Caco-2 (cell line): ENCODE results near the gene KRT9. TPM values are rescaled to one million over a fixed set of nuclear protein-coding genes. Genes with fewer than 3 reads are reported as not detected.
"Not testable (repeated sequence)": the region's sequence is repeated elsewhere in the genome, so short reads cannot be mapped to it uniquely, and the experiment has no call there.

Experiments used
- BruUV-seq: library from RNA; stranded (reverse); fragments of 400-500 nt; replicated peaks from 2 replicates; lab custom pipeline; 2021; lab: Mats Ljungman, UMichigan
- CTCF ChIA-PET: fragments of 300-600 bp; sonication (Branson Sonifier 250); formaldehyde crosslinking; loops from one replicate; lab custom pipeline; 2022; ENCODE audit warnings: antibody characterized with exemption; lab: Charles Lee
- POLR2A ChIA-PET: fragments of 300-600 bp; sonication (Branson Sonifier 250); formaldehyde crosslinking; loops from one replicate; lab custom pipeline; 2022; ENCODE audit warnings: antibody characterized with exemption; lab: Charles Lee
- DNase-seq, 2 experiments: peaks; one replicate each; pipeline versions ENCODE4 v3.0.0 to v3.0.0-alpha.2; 2020 to 2022
- H3K27me3 ChIP-seq: replicated peaks from 2 replicates; pipeline ENCODE4 v1.6.0; 2011; ENCODE audit warnings: low read length; ENCODE audit not compliant: control insufficient read depth, insufficient read depth
- H3K36me3 ChIP-seq: 2 replicates; pipeline ENCODE4 v1.5.1; 2011; ENCODE audit warnings: low read length; ENCODE audit not compliant: control insufficient read depth, insufficient read depth
- H3K4me1 ChIP-seq: fragments of 250-450 bp; sonication (Bioruptor Pico); 2 replicates; pipeline ENCODE4 v1.5.1; 2020; ENCODE audit warnings: mild to moderate bottlenecking
- H3K4me3 ChIP-seq: 2 replicates; pipeline ENCODE4 v1.5.1; 2011; ENCODE audit warnings: low read depth, mild to moderate bottlenecking, control low read depth, low read length
- H3K9me3 ChIP-seq: fragments of 250-450 bp; sonication (Bioruptor Pico); 2 replicates; pipeline ENCODE4 v1.5.1; 2020; ENCODE audit warnings: mild to moderate bottlenecking, moderate library complexity
- H3K27ac Mint-ChIP-seq: one replicate; pipeline ENCODE4 v1.8.0; 2022; ENCODE audit warnings: mixed read lengths; ENCODE audit not compliant: unreplicated experiment
- H3K27me3 Mint-ChIP-seq: one replicate; pipeline ENCODE4 v1.8.0; 2022; ENCODE audit warnings: mixed read lengths; ENCODE audit not compliant: insufficient read depth, unreplicated experiment
- H3K36me3 Mint-ChIP-seq: one replicate; pipeline ENCODE4 v1.8.0; 2022; ENCODE audit warnings: mild to moderate bottlenecking, mixed read lengths; ENCODE audit not compliant: insufficient read depth, unreplicated experiment
- H3K4me1 Mint-ChIP-seq: one replicate; pipeline ENCODE4 v1.8.0; 2022; ENCODE audit warnings: low read depth, mixed read lengths; ENCODE audit not compliant: unreplicated experiment
- H3K4me3 Mint-ChIP-seq: one replicate; pipeline ENCODE4 v1.8.0; 2022; ENCODE audit warnings: mild to moderate bottlenecking, moderate library complexity, mixed read lengths; ENCODE audit not compliant: unreplicated experiment
- H3K9me3 Mint-ChIP-seq: one replicate; pipeline ENCODE4 v1.8.0; 2022; ENCODE audit warnings: mixed read lengths; ENCODE audit not compliant: unreplicated experiment
- intact Hi-C: fragments of 100-400 bp; cut with micrococcal nuclease; formaldehyde crosslinking; loops from one replicate; pipeline ENCODE4 v1.10.0; 2022; ENCODE audit not compliant: unreplicated experiment
- total RNA-seq: library from RNA; stranded (reverse); gene quantifications from 2 replicates; pipeline ENCODE4 v1.2.3, GENCODE V29; 2022
- TF ChIP-seq, protein P1 (sequence below), 2 experiments: fragments of 200-600 bp in 1 of 2; IDR thresholded peaks; 1 replicate in 1 of 2; 2 replicates in 1 of 2; pipeline versions ENCODE4 v1.5.1 to v1.8.0; 2011 to 2022; ENCODE audit warnings: antibody characterized with exemption in 1 of 2, control low read depth in 1 of 2, inconsistent platforms in 1 of 2, low read depth in 1 of 2, low read length in 1 of 2, mild to moderate bottlenecking in 1 of 2, moderate library complexity in 1 of 2; ENCODE audit not compliant: insufficient read depth in 1 of 2, severe bottlenecking in 1 of 2, unreplicated experiment in 1 of 2

The KRT9 gene
- total RNA-seq, 1 experiment from 2014 or later: not detected

DNA sequence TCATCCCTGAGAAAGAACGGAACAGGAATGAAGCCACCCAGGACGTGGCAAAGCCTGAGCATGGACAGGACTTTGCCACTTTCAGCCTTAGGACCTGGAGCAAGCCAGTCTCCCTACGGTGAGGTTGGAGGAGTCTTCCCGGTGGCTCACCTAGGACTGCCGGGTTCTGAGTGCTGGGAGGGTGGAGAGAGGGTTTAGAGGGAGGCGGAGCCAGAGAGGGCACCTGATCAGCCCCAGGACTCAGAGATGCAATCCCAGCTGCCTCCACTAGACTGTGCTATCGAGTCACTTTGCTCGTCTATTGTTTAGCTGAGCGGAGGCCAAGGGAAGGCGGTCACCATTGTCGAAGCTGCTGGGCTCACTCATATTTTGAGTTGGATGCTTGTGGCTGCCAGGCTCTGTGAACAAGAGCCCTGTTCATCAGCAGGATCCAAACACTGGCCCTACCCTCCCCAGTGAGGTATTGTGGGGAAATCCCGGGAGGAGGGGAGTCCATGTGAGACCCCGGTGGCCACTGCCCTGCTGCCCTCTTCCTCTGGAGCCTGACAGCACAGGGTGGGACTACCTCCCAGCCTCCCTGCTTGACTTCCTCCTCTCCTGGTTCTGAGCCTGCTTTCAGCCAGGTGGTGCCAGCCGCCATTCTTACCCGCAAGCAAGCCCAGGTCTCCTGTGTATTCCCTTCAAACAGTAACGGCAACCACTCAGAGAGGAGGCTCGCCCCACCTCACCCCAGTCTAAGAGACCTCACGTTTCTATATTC, 7.8 kb upstream of the KRT9 start:
- DNase-seq: peak; percentile 79 to 82
- Histone ChIP-seq H3K4me1 (peaks cover 4% of the 10 kb centered on the region; the same call in 1 of the 2 replicates), H3K9me3 (no peaks in the 10 kb centered on the region), H3K27me3 (peaks cover 2% of the 10 kb centered on the region; the same call in 1 of the 2 replicates), H3K36me3 (no peaks in the 10 kb centered on the region), H3K4me3 (no peak overlapping the region)
- TF ChIP-seq, protein P1, sequence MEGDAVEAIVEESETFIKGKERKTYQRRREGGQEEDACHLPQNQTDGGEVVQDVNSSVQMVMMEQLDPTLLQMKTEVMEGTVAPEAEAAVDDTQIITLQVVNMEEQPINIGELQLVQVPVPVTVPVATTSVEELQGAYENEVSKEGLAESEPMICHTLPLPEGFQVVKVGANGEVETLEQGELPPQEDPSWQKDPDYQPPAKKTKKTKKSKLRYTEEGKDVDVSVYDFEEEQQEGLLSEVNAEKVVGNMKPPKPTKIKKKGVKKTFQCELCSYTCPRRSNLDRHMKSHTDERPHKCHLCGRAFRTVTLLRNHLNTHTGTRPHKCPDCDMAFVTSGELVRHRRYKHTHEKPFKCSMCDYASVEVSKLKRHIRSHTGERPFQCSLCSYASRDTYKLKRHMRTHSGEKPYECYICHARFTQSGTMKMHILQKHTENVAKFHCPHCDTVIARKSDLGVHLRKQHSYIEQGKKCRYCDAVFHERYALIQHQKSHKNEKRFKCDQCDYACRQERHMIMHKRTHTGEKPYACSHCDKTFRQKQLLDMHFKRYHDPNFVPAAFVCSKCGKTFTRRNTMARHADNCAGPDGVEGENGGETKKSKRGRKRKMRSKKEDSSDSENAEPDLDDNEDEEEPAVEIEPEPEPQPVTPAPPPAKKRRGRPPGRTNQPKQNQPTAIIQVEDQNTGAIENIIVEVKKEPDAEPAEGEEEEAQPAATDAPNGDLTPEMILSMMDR (IDR thresholded peaks at IDR 0.05; ENCODE audit: insufficient read depth in 1 of 2, low read depth in 1 of 2, low read length in 1 of 2, severe bottlenecking in 1 of 2, unreplicated experiment in 1 of 2): peak; percentile 54 to 77
- Mint-ChIP-seq H3K4me3 (no peak overlapping the region), H3K27me3 (no peaks in the 10 kb centered on the region), H3K4me1 (no peaks in the 10 kb centered on the region), H3K9me3 (no peaks in the 10 kb centered on the region), H3K36me3 (no peaks in the 10 kb centered on the region), H3K27ac (no peak overlapping the region)
- ChIA-PET CTCF (interaction anchor here (0.6 to 1.4 kb wide), 5 partner anchors 31 to 224 kb away, joined by 4 to 6 read pairs (median 5); no protein-coding TSS in a partner anchor), POLR2A (no interaction called here)
- no TSS peak for BruUV-seq
- intact Hi-C loops: no loop called here

DNA sequence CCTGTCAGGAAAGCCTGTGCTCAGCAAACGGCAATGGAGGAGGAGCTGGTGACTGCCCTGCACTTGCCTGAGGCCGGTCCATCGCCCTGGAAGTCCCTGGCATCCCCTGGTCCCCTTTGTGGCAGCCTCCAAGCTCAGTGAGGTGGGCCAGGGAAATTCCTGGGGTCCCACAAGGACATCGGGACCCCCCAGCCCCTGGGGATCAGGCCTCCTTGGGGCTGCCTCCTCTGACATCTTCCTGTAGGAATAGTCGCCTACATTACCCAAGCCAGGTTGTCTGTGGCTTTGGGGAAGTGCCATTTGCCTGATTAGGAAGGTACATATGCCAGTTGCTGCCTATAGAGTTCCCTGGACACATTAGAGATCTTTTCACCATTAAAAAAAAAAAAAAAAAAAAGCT, 7.1 kb upstream of the KRT9 start:
- peaks cover 2% of the 10 kb centered on the region; the same call in 1 of the 2 replicates for H3K27me3 ChIP-seq
- intact Hi-C loops: no loop called here

DNA sequence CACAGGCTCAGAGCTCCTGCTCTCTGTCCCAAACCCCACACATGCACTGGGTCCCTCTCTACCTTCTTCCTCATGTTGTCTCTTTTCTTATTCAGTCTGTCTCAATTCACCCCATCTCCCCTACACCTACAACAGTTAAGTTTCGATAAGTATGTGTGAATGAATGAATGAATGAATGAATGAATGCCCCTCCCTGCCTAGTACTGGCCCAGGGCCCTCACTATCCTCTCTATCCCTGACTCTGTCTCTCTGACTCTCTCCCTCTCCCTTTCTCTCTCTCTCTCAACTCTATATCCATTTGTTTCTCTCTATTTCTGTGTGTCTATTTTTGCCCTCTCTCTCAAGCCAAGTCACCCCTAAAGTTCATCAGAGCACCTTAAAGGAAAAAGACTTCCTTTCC, 6.7 kb upstream of the KRT9 start:
- BruUV-seq: no TSS peak
- Histone ChIP-seq H3K4me1 (peaks cover 4% of the 10 kb centered on the region; the same call in 1 of the 2 replicates), H3K4me3 (no peak overlapping the region), H3K27me3 (peaks cover 2% of the 10 kb centered on the region; the same call in 1 of the 2 replicates), H3K9me3 (no peaks in the 10 kb centered on the region), H3K36me3 (no peaks in the 10 kb centered on the region)
- H3K36me3 Mint-ChIP-seq: no peaks in the 10 kb centered on the region
- TF ChIP-seq, protein P1 (IDR thresholded peaks at IDR 0.05; ENCODE audit: insufficient read depth in 1 of 2, low read depth in 1 of 2, low read length in 1 of 2, severe bottlenecking in 1 of 2, unreplicated experiment in 1 of 2): no peak
- H3K9me3 Mint-ChIP-seq: no peaks in the 10 kb centered on the region
- CTCF ChIA-PET: no interaction called here
- intact Hi-C loops: no loop called here
- no peak overlapping the region for H3K4me3 Mint-ChIP-seq
- no peak for DNase-seq
- peaks cover 2% of the 10 kb centered on the region for H3K4me1 Mint-ChIP-seq
- POLR2A ChIA-PET: no interaction called here
- H3K27me3 Mint-ChIP-seq: no peaks in the 10 kb centered on the region
- no peak overlapping the region for H3K27ac Mint-ChIP-seq

More for the DNA sequence above, 7.1 kb upstream of the KRT9 start:
- Mint-ChIP-seq H3K36me3 (no peaks in the 10 kb centered on the region), H3K27me3 (no peaks in the 10 kb centered on the region), H3K9me3 (no peaks in the 10 kb centered on the region), H3K4me3 (no peak overlapping the region), H3K27ac (no peak overlapping the region), H3K4me1 (no peaks in the 10 kb centered on the region)
- Histone ChIP-seq H3K9me3 (no peaks in the 10 kb centered on the region), H3K36me3 (no peaks in the 10 kb centered on the region), H3K4me3 (no peak overlapping the region), H3K4me1 (peaks cover 4% of the 10 kb centered on the region; the same call in 1 of the 2 replicates)
- ChIA-PET CTCF (interaction anchor here (0.6 to 1.4 kb wide), 4 partner anchors 30 to 84 kb away, joined by 4 to 6 read pairs (median 4); no protein-coding TSS in a partner anchor), POLR2A (no interaction called here)
- BruUV-seq: no TSS peak
- TF ChIP-seq, protein P1 (IDR thresholded peaks at IDR 0.05; ENCODE audit: insufficient read depth in 1 of 2, low read depth in 1 of 2, low read length in 1 of 2, severe bottlenecking in 1 of 2, unreplicated experiment in 1 of 2): no peak
- no peak for DNase-seq

DNA sequence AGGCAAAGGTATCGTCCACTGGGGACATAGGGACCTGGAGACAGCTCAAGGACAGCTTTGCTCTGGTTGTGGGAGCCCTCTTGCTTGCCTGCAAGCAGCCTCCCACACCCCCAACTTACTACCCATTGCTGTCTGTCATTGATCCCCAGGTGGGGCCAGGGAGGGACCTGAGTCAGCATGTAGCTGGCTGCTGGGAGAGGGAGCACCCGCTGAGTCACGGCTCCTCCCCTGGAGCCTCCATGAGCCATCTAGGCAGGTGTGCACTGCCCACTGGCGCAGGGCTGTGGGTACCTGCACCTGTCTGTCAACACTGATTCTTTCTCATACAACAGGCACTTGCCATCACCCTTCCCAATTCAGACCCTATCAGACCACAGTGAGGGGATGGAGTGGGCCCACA, 4.9 kb upstream of the KRT9 start:
- DNase-seq, POLR2A ChIA-PET, CTCF ChIA-PET, H3K27ac Mint-ChIP-seq, H3K27me3 Mint-ChIP-seq, H3K36me3 ChIP-seq, BruUV-seq, H3K4me3 Mint-ChIP-seq, intact Hi-C loops, H3K9me3 Mint-ChIP-seq, H3K36me3 Mint-ChIP-seq, H3K27me3 ChIP-seq, H3K4me3 ChIP-seq, H3K9me3 ChIP-seq, H3K4me1 Mint-ChIP-seq, H3K4me1 ChIP-seq: not testable (repeated sequence)
